Sigmoid colon (tissue), 4 donors: Measurements from ENCODE around the gene GATB.

Experiments
- CTCF ChIP-seq, 4 experiments: fragments of 450-650 bp in 3 of 4; fragments of 200-600 bp in 1 of 4; IDR thresholded peaks; one replicate each; pipeline ENCODE4 v1.5.1; 2016 to 2019; ENCODE audit warnings: antibody characterized with exemption in 4 of 4, mild to moderate bottlenecking in 3 of 4, moderate library complexity in 2 of 4
- POLR2AphosphoS5 ChIP-seq, 4 donors: sonication (generic); formaldehyde crosslinking; IDR thresholded peaks; one replicate each; pipeline ENCODE4 v1.6.1; 2017; ENCODE audit warnings: antibody characterized with exemption in 4 of 4

GRCh38 chr4:151667048-151667447, 93.8 kb downstream of the GATB start:
- TF ChIP-seq CTCF (IDR thresholded peaks at IDR 0.05), result no peak
- TF ChIP-seq POLR2AphosphoS5 (IDR thresholded peaks at IDR 0.05), result no peak
